Neural cell (in vitro differentiated cells): Measurements from ENCODE around the gene NOP10. TPM values are rescaled to one million over a fixed set of nuclear protein-coding genes. Genes with fewer than 3 reads are reported as not detected.

ENCODE experiments used
- H2AFZ ChIP-seq: fragments of 200-600, 300-800 bp; sonication (generic), shearing (Covaris generic); 2 replicates; pipeline ENCODE4 v1.6.0; 2014; ENCODE audit warnings: low read depth, mild to moderate bottlenecking, antibody characterized with exemption, low read length, moderate library complexity
- H3F3A ChIP-seq: fragments of 200-600 bp; shearing (Covaris generic); 2 replicates; pipeline ENCODE4 v1.6.1; 2016; ENCODE audit warnings: mild to moderate bottlenecking, moderate library complexity, mixed read lengths, antibody characterized with exemption, low read length; ENCODE audit not compliant: insufficient read depth, poor library complexity, severe bottlenecking
- H3K27ac ChIP-seq: fragments of 200-600, 300-800 bp; sonication (generic), shearing (Covaris generic); 2 replicates; pipeline ENCODE4 v1.5.1; 2014; ENCODE audit warnings: mild to moderate bottlenecking, low read length, moderate library complexity
- H3K27me3 ChIP-seq: fragments of 300-800, 200-600 bp; sonication (generic), shearing (Covaris generic); 2 replicates; pipeline ENCODE4 v1.6.0; 2014; ENCODE audit warnings: mild to moderate bottlenecking, low read depth, low read length, moderate library complexity; ENCODE audit not compliant: insufficient read depth
- H3K36me3 ChIP-seq: fragments of 300-800, 200-600 bp; sonication (generic), shearing (Covaris generic); 2 replicates; pipeline ENCODE4 v1.5.1; 2014; ENCODE audit warnings: mild to moderate bottlenecking, antibody characterized with exemption, low read length, moderate library complexity; ENCODE audit not compliant: insufficient read depth
- H3K4me2 ChIP-seq: fragments of 300-800, 200-600 bp; sonication (generic), shearing (Covaris generic); 2 replicates; pipeline ENCODE4 v1.6.0; 2014; ENCODE audit warnings: mild to moderate bottlenecking, low read length
- H3K4me3 ChIP-seq: fragments of 300-800, 200-600 bp; sonication (generic), shearing (Covaris generic); 2 replicates; pipeline ENCODE4 v1.5.1; 2014; ENCODE audit warnings: mild to moderate bottlenecking, low read length, moderate library complexity
- H3K79me2 ChIP-seq: fragments of 200-600 bp; shearing (Covaris generic); replicated peaks from 2 replicates; pipeline ENCODE4 v1.6.0; 2014; ENCODE audit warnings: mild to moderate bottlenecking, low read length, moderate library complexity; ENCODE audit not compliant: insufficient read depth
- H3K9ac ChIP-seq: fragments of 300-800, 200-600 bp; sonication (generic), shearing (Covaris generic); 2 replicates; pipeline ENCODE4 v1.6.1; 2016; ENCODE audit warnings: mild to moderate bottlenecking, low read length, mixed read lengths
- H3K9me2 ChIP-seq: fragments of 200-600 bp; shearing (Covaris generic); 2 replicates; pipeline ENCODE4 v1.6.1; 2016; ENCODE audit warnings: mild to moderate bottlenecking, low read length, mixed read lengths; ENCODE audit not compliant: insufficient read depth
- H3K9me3 ChIP-seq: fragments of 200-600, 300-800 bp; sonication (generic), shearing (Covaris generic); 2 replicates; pipeline ENCODE4 v1.6.1; 2016; ENCODE audit warnings: mild to moderate bottlenecking, mixed run types, low read length, moderate library complexity, mixed read lengths
- H4K20me1 ChIP-seq: fragments of 200-600 bp; shearing (Covaris generic); 2 replicates; pipeline ENCODE4 v1.6.1; 2016; ENCODE audit warnings: mild to moderate bottlenecking, mixed run types; ENCODE audit not compliant: insufficient read depth
- EP300 ChIP-seq: fragments of 450-650 bp; conservative IDR thresholded peaks from 2 replicates; pipeline ENCODE4 v1.6.1; 2014; ENCODE audit warnings: antibody characterized with exemption, mild to moderate bottlenecking, moderate library complexity; ENCODE audit not compliant: poor library complexity, severe bottlenecking
- EZH2 ChIP-seq: fragments of 200-600, 300-800 bp; shearing (Covaris generic), sonication (generic); IDR thresholded peaks from 2 replicates; pipeline ENCODE4 v1.6.1; 2014; ENCODE audit warnings: antibody characterized with exemption, low read length, borderline replicate concordance, mild to moderate bottlenecking; ENCODE audit not compliant: insufficient read depth, poor library complexity, severe bottlenecking
- MXI1 ChIP-seq: fragments of 450-650 bp; conservative IDR thresholded peaks from 2 replicates; pipeline ENCODE4 v1.6.1; 2014; ENCODE audit warnings: antibody characterized with exemption, mild to moderate bottlenecking; ENCODE audit not compliant: poor library complexity, severe bottlenecking
- POLR2AphosphoS5 ChIP-seq: IDR thresholded peaks from 2 replicates; pipeline ENCODE4 v1.6.1; 2012
- RAD21 ChIP-seq: fragments of 450-650 bp; conservative IDR thresholded peaks from 2 replicates; pipeline ENCODE4 v1.6.1; 2014; ENCODE audit warnings: antibody characterized with exemption, mild to moderate bottlenecking, moderate library complexity
- SMC3 ChIP-seq: fragments of 450-650 bp; conservative IDR thresholded peaks from 2 replicates; pipeline ENCODE4 v1.6.1; 2014; ENCODE audit warnings: antibody characterized with exemption, mild to moderate bottlenecking, moderate library complexity; ENCODE audit not compliant: poor library complexity
- TAF1 ChIP-seq: IDR thresholded peaks from 2 replicates; pipeline ENCODE4 v1.6.1; 2012; ENCODE audit warnings: low read depth
- polyA plus RNA-seq: library from polyadenylated mRNA; depleted of rRNA; stranded (reverse); fragments of >200 nt; gene quantifications from 2 replicates; pipeline ENCODE4 v1.2.3, GENCODE V29; 2014
- TF ChIP-seq, protein P1 (sequence below): fragments of 450-650 bp; IDR thresholded peaks from 2 replicates; pipeline ENCODE4 v1.5.1; 2014; ENCODE audit warnings: antibody characterized with exemption, mild to moderate bottlenecking, moderate library complexity; ENCODE audit not compliant: poor library complexity, severe bottlenecking

Gene NOP10
- polyA plus RNA-seq, 1 donor from 2014 or later, result 263 TPM

DNA sequence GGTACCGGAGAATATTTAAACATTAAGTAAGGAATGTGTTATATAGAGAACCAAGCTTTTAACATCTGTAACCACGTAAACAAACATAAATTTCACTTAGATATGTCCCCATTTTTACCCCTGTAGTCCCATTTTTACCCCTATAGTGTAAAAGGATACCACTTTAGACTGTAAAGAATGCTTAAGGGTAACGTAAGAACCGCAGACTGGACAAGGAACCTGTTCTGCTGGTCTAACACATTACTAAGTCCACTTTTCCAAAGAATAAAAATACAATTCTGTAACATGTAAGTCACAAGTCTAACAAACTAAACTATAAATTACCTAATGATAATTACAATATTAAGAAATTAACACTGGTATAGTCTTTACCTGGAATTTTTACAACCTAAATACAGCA, 8.3 kb downstream of the NOP10 start:
- Histone ChIP-seq H3K9ac (no peak overlapping the region), H3F3A (no peaks in the 10 kb centered on the region), H3K79me2 (peaks cover 9% of the 10 kb centered on the region), H2AFZ (no peak overlapping the region), H3K27ac (no peak overlapping the region), H3K4me2 (peak overlapping the region; percentile 96), H3K36me3 (no peaks in the 10 kb centered on the region), H4K20me1 (no peaks in the 10 kb centered on the region), H3K27me3 (no peaks in the 10 kb centered on the region), H3K9me2 (no peaks in the 10 kb centered on the region), H3K9me3 (no peaks in the 10 kb centered on the region), H3K4me3 (peak overlapping the region; percentile 99)
- TF ChIP-seq, protein P1, sequence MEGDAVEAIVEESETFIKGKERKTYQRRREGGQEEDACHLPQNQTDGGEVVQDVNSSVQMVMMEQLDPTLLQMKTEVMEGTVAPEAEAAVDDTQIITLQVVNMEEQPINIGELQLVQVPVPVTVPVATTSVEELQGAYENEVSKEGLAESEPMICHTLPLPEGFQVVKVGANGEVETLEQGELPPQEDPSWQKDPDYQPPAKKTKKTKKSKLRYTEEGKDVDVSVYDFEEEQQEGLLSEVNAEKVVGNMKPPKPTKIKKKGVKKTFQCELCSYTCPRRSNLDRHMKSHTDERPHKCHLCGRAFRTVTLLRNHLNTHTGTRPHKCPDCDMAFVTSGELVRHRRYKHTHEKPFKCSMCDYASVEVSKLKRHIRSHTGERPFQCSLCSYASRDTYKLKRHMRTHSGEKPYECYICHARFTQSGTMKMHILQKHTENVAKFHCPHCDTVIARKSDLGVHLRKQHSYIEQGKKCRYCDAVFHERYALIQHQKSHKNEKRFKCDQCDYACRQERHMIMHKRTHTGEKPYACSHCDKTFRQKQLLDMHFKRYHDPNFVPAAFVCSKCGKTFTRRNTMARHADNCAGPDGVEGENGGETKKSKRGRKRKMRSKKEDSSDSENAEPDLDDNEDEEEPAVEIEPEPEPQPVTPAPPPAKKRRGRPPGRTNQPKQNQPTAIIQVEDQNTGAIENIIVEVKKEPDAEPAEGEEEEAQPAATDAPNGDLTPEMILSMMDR, result no peak
- TF ChIP-seq POLR2AphosphoS5 (no peak), EZH2 (no peak), SMC3 (no peak), RAD21 (no peak), TAF1 (no peak), EP300 (no peak)

GRCh38 chr15:34332553-34333120, 10.3 kb downstream of the NOP10 start:
- Histone ChIP-seq H2AFZ (no peak overlapping the region), H3K27me3 (no peaks in the 10 kb centered on the region), H3K4me2 (no peak overlapping the region), H3K9me3 (no peaks in the 10 kb centered on the region), H3F3A (no peaks in the 10 kb centered on the region), H3K79me2 (peaks cover 9% of the 10 kb centered on the region), H3K4me3 (no peak overlapping the region), H3K27ac (no peak overlapping the region), H4K20me1 (no peaks in the 10 kb centered on the region), H3K9me2 (no peaks in the 10 kb centered on the region), H3K9ac (no peak overlapping the region), H3K36me3 (no peaks in the 10 kb centered on the region)
- TF ChIP-seq SMC3 (no peak), EZH2 (no peak), MXI1 (no peak), POLR2AphosphoS5 (no peak)

DNA sequence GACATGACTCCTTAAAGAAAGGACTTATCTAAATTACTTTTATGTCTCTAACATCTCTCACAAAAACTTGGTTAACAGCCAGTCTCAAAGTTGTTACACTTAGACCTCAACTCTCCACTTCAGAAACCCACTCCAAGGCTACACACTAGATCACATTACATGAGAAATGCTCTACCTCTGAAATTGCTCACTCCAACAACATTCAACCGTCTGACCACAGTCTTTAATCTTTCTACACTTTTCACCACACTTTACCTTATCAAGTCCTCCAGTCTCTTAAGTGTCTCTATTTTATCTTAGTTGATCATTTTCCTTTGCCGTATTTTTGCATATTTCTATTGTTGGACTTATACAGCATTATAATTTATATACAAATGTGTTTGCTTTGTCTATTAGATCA, 11.1 kb downstream of the NOP10 start:
- Histone ChIP-seq H3K27ac (no peak overlapping the region), H3K4me2 (no peak overlapping the region), H3K9me2 (no peaks in the 10 kb centered on the region), H3K9me3 (no peaks in the 10 kb centered on the region), H3K9ac (no peak overlapping the region), H2AFZ (no peak overlapping the region), H3K79me2 (peaks cover 6% of the 10 kb centered on the region), H3K4me3 (no peak overlapping the region), H3K36me3 (no peaks in the 10 kb centered on the region), H4K20me1 (no peaks in the 10 kb centered on the region), H3F3A (no peaks in the 10 kb centered on the region), H3K27me3 (no peaks in the 10 kb centered on the region)
- TF ChIP-seq MXI1 (no peak), TAF1 (no peak), SMC3 (no peak), EZH2 (no peak)
- TF ChIP-seq, protein P1, result no peak
